GM21447 (cell line): ENCODE data around the gene SUGT1.
"Not testable (repeated sequence)": the region's sequence is repeated elsewhere in the genome, so short reads cannot be mapped to it uniquely, and the experiment has no call there.

Source experiments
- ATAC-seq: cut with Tn5 transposase; IDR thresholded peaks from one replicate; pipeline ENCODE4 v1.9.1; 2021; ENCODE audit not compliant: unreplicated experiment

SUGT1 gene

GRCh38 chr13:52665325-52665724, 12.7 kb downstream of the SUGT1 start:
- no peak for ATAC-seq

GRCh38 chr13:52669677-52670076, 17.0 kb downstream of the SUGT1 start:
- ATAC-seq = no peak

GRCh38 chr13:52670726-52671125, 18.1 kb downstream of the SUGT1 start:
- no peak for ATAC-seq

- ATAC-seq = no peak
Observed at GRCh38 chr13:52673465-52673864, 20.8 kb downstream of the SUGT1 start.

- no peak for ATAC-seq
Observed at GRCh38 chr13:52677823-52678222, 25.2 kb downstream of the SUGT1 start.

GRCh38 chr13:52685806-52686205, 33.2 kb downstream of the SUGT1 start:
- ATAC-seq = not testable (repeated sequence)

- no peak for ATAC-seq
Observed at GRCh38 chr13:52686376-52686775, 33.7 kb downstream of the SUGT1 start.

GRCh38 chr13:52695856-52696255, 43.2 kb downstream of the SUGT1 start:
- ATAC-seq = no peak

- ATAC-seq = no peak
Observed at GRCh38 chr13:52696566-52696965, 43.9 kb downstream of the SUGT1 start.

- no peak for ATAC-seq
Observed at GRCh38 chr13:52701728-52702465, 49.3 kb downstream of the SUGT1 start.

- ATAC-seq = no peak
Observed at GRCh38 chr13:52703482-52703881, 50.8 kb downstream of the SUGT1 start.

GRCh38 chr13:52706081-52706480, 53.4 kb downstream of the SUGT1 start:
- ATAC-seq = no peak

- ATAC-seq = no peak
Observed at GRCh38 chr13:52707375-52707774, 54.7 kb downstream of the SUGT1 start.

GRCh38 chr13:52708266-52708665, 55.6 kb downstream of the SUGT1 start:
- ATAC-seq = not testable (repeated sequence)

GRCh38 chr13:52711286-52711685, 58.6 kb downstream of the SUGT1 start:
- no peak for ATAC-seq

GRCh38 chr13:52712385-52712784, 59.7 kb downstream of the SUGT1 start:
- ATAC-seq = no peak

- ATAC-seq = no peak
Observed at GRCh38 chr13:52713894-52714293, 61.3 kb downstream of the SUGT1 start.

GRCh38 chr13:52720904-52721303, 68.3 kb downstream of the SUGT1 start:
- not testable (repeated sequence) for ATAC-seq

GRCh38 chr13:52721356-52721755, 68.7 kb downstream of the SUGT1 start:
- ATAC-seq = not testable (repeated sequence)

GRCh38 chr13:52723181-52723580, 70.5 kb downstream of the SUGT1 start:
- no peak for ATAC-seq

- no peak for ATAC-seq
Observed at GRCh38 chr13:52725302-52725701, 72.7 kb downstream of the SUGT1 start.

- no peak for ATAC-seq
Observed at GRCh38 chr13:52726258-52726657, 73.6 kb downstream of the SUGT1 start.

- ATAC-seq = no peak
Observed at GRCh38 chr13:52734075-52734623, 81.5 kb downstream of the SUGT1 start.
